GM12878 (cell line): ENCODE data around the gene PIP4K2A. TPM values are rescaled to one million over a fixed set of nuclear protein-coding genes. Genes with fewer than 3 reads are reported as not detected.

ENCODE experiments used
- ATAC-seq: fragments of 200-7000 bp; cut with Tn5 transposase; 3 replicates; pipeline ENCODE4 v1.9.1; 2020; ENCODE audit warnings: mild to moderate bottlenecking, moderate library complexity
- BruUV-seq: library from RNA; stranded (reverse); fragments of 400-500 nt; replicated peaks from 2 replicates; lab custom pipeline; 2021; lab: Mats Ljungman, UMichigan
- CTCF ChIA-PET: fragments of 300-600 bp; sonication (Branson Sonifier 250); formaldehyde crosslinking; extraction: SDS; loops from one replicate; lab custom pipeline; 2021; ENCODE audit warnings: inconsistent platforms; lab: Yijun Ruan, JAX
- POLR2A ChIA-PET: fragments of 350-600 bp; formaldehyde crosslinking; extraction: SDS; loops from one replicate; lab custom pipeline; 2021; ENCODE audit warnings: inconsistent platforms; lab: Charles Lee
- RAD21 ChIA-PET: fragments of 300-600 bp; sonication (Branson Sonifier 250); formaldehyde crosslinking; loops from one replicate; lab custom pipeline; 2023; ENCODE audit warnings: antibody characterized with exemption; ENCODE audit not compliant: unreplicated experiment; lab: Charles Lee
- SMC1A ChIA-PET: fragments of 300-600 bp; sonication (Branson Sonifier 250); formaldehyde crosslinking; loops from one replicate; lab custom pipeline; 2023; ENCODE audit not compliant: unreplicated experiment, uncharacterized antibody; lab: Charles Lee
- DNase-seq: peaks from one replicate; pipeline ENCODE4 v3.0.0-alpha.2; 2011; ENCODE audit warnings: low read depth, low spot score
- FAIRE-seq: peaks from 3 replicates; lab custom pipeline; 2011; peaks lifted over from hg19 to GRCh38; lab: Jason Lieb, UNC
- H2AFZ ChIP-seq: 2 replicates; pipeline ENCODE4 v1.6.0; 2011; ENCODE audit warnings: low read depth, low read length, control low read depth; ENCODE audit not compliant: control insufficient read depth
- H3K27ac ChIP-seq: 2 replicates; pipeline ENCODE4 v1.5.1; 2011; ENCODE audit warnings: control low read depth; ENCODE audit not compliant: control insufficient read depth, insufficient read depth
- H3K27me3 ChIP-seq, 2 experiments: replicated peaks in 1 of 2; 2 replicates each; pipeline versions ENCODE4 v1.6.0 to v1.6.1; 2011; ENCODE audit warnings: low read length in 1 of 2; ENCODE audit not compliant: control insufficient read depth in 2 of 2, insufficient read depth in 2 of 2
- H3K36me3 ChIP-seq, 2 experiments: 2 replicates each; pipeline ENCODE4 v1.5.1; 2011; ENCODE audit warnings: low read length in 1 of 2; ENCODE audit not compliant: control insufficient read depth in 2 of 2, insufficient read depth in 2 of 2
- H3K4me1 ChIP-seq: 2 replicates; pipeline ENCODE4 v1.6.1; 2011; ENCODE audit warnings: mild to moderate bottlenecking, low read length, moderate library complexity, mixed read lengths; ENCODE audit not compliant: control insufficient read depth, insufficient read depth
- H3K4me2 ChIP-seq: 2 replicates; pipeline ENCODE4 v1.6.0; 2011; ENCODE audit warnings: control low read depth; ENCODE audit not compliant: control insufficient read depth, insufficient read depth
- H3K4me3 ChIP-seq: fragments of 200-600 bp; sonication (generic); 2 replicates; pipeline ENCODE4 v1.5.1; 2016
- H3K79me2 ChIP-seq: 2 replicates; pipeline ENCODE4 v1.6.0; 2011; ENCODE audit warnings: low read length; ENCODE audit not compliant: control insufficient read depth, insufficient read depth
- H3K9ac ChIP-seq: 2 replicates; pipeline ENCODE4 v1.8.0; 2011; ENCODE audit warnings: low read length, control low read depth, mixed read lengths; ENCODE audit not compliant: control insufficient read depth, insufficient read depth
- H3K9me3 ChIP-seq: replicated peaks from 3 replicates; pipeline ENCODE4 v1.5.1; 2011; ENCODE audit warnings: mild to moderate bottlenecking, low read length; ENCODE audit not compliant: control insufficient read depth, insufficient read depth
- H4K20me1 ChIP-seq: 2 replicates; pipeline ENCODE4 v1.6.0; 2011; ENCODE audit not compliant: control insufficient read depth, insufficient read depth
- KLF5 ChIP-seq: fragments of 450-650 bp; IDR thresholded peaks from 2 replicates; pipeline ENCODE4 v1.6.1; 2014; ENCODE audit warnings: mild to moderate bottlenecking; ENCODE audit not compliant: partially characterized antibody
- ZBTB33 ChIP-seq: fragments of 450-650 bp; IDR thresholded peaks from 2 replicates; pipeline ENCODE4 v1.6.1; 2017; ENCODE audit warnings: mild to moderate bottlenecking
- WGBS: methylation state at CpG from one replicate; pipeline ENCODE4 v1.1.6; 2016; ENCODE audit warnings: low lambda C conversion rate; ENCODE audit not compliant: insufficient replicate concordance, insufficient coverage; ENCODE audit errors: missing lambda C conversion rate; 5-methylcytosine and 5-hydroxymethylcytosine counted together
- in situ Hi-C: fragments of 300-500 bp; cut with MboI; formaldehyde crosslinking; loops from 9 replicates; pipeline ENCODE4 v1.14.3; 2018; ENCODE audit warnings: mixed read lengths
- intact Hi-C: fragments of 100-400 bp; cut with micrococcal nuclease; formaldehyde crosslinking; loops from one replicate; pipeline ENCODE4 v1.14.2; 2022; ENCODE audit not compliant: unreplicated experiment
- polyA plus RNA-seq, 11 experiments: library from polyadenylated mRNA; depleted of rRNA in 4 of 11; unstranded in 6 of 11; stranded (reverse) in 5 of 11; fragments of >200 nt; fragmentation: Nextera tagmentation in 4 of 11; fragmentation: Illumina TruSeq in 1 of 11; extraction: Ambion mirVana in 4 of 11; extraction: Trizol in 1 of 11; gene quantifications; 1 replicate in 1 of 11; 2 replicates in 10 of 11; pipeline versions ENCODE4 v1.2.1 to v1.2.3, GENCODE V29; 2011 to 2016; ENCODE audit warnings: inconsistent platforms in 2 of 11, missing spikeins in 2 of 11, low read depth in 1 of 11
- total RNA-seq, 4 experiments: library from RNA; depleted of rRNA in 3 of 4; stranded (reverse); fragments of >200 nt in 3 of 4; fragmentation: Illumina TruSeq in 1 of 4; extraction: Trizol in 1 of 4; gene quantifications; 2 replicates each; pipeline versions ENCODE4 v1.2.1 to v1.2.3, GENCODE V29; 2013 to 2021

The PIP4K2A gene
- total and polyA plus RNA-seq, 10 of the 15 experiments (the other 5 are each of a cell fraction or from before 2014, with no cell fraction given), result 54.3 to 139 (median 84.4) TPM

DNA sequence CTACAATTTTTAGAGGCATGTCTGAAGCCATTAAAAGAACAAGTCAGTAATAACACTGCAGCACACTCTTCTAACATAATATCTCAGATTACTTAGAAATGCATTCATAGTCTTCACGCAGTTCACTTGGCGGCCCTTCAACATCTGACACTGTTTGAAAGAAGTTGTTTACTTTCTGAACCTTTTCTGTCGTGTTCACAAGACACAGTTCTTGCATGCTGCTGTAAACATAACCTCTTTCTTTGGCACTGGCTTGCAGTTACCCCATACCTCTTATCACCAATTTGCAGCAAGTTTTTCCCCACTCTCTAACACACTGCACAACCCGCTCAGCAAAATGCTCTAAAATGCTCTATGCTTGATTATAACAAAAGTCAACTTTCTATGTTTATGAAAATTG is 12.0 kb downstream of the PIP4K2A start:
- 38% methylated on average over 4 of the region's 4 CpGs for WGBS
- Histone ChIP-seq H3K27ac (no peak overlapping the region), H3K4me2 (peak overlapping the region; percentile 81)
- RAD21 ChIA-PET, result interaction anchor here (0.6 to 3.3 kb wide), 3 partner anchors 8 to 14 kb away, joined by 3 to 16 read pairs (median 7); no protein-coding TSS in a partner anchor
- intact Hi-C loops, result loop anchor here (10.0 kb wide), 1 partner anchor 372 kb away; no protein-coding TSS in a partner anchor
- no peak for ATAC-seq
- TF ChIP-seq ZBTB33 (peak; percentile 28; the same call in 1 of the 2 replicates), KLF5 (no peak)
- TF ChIP-seq, all 136 proteins: peak for 1
- Histone ChIP-seq H3K4me1 (peaks cover 63% of the 10 kb centered on the region), H2AFZ (no peak overlapping the region), H4K20me1 (peaks cover 3% of the 10 kb centered on the region; the same call in 1 of the 2 replicates), H3K27me3 (no peaks in the 10 kb centered on the region), H3K36me3 (peaks cover 0 to 24% of the 10 kb centered on the region in 2 experiments; a peak in 3 of 4 replicates), H3K9ac (no peak overlapping the region), H3K9me3 (peaks cover 6% of the 10 kb centered on the region), H3K79me2 (peaks cover 99% of the 10 kb centered on the region), H3K4me3 (no peak overlapping the region)
- ChIA-PET POLR2A (interaction anchor here (3.3 kb wide), 1 partner anchor 11 kb away, joined by 21 read pairs; no protein-coding TSS in a partner anchor), CTCF (interaction anchor here (1.9 to 2.2 kb wide), 2 partner anchors 11 to 72 kb away, joined by 6 to 8 read pairs; no protein-coding TSS in a partner anchor), SMC1A (interaction anchor here (1.0 to 11.0 kb wide), 8 partner anchors 10 to 102 kb away, joined by 3 to 82 read pairs (median 12); partner anchors contain the start of gene PIP4K2A)
- no TSS peak for BruUV-seq
- in situ Hi-C loops, result no loop called here
- FAIRE-seq, result no peak
- DNase-seq, result no peak
